PC-3 (cell line): ENCODE data around the gene IP6K1. TPM values are rescaled to one million over a fixed set of nuclear protein-coding genes. Genes with fewer than 3 reads are reported as not detected.

Experiments
- ATAC-seq: fragments of 200-7000 bp; cut with Tn5 transposase; 2 replicates; pipeline ENCODE4 v1.9.1; 2020; ENCODE audit warnings: mild to moderate bottlenecking, moderate library complexity
- BruUV-seq: library from RNA; stranded (reverse); fragments of 400-500 nt; replicated peaks from 2 replicates; lab custom pipeline; 2021; lab: Mats Ljungman, UMichigan
- CTCF ChIA-PET: fragments of 300-600 bp; sonication (Branson Sonifier 250); formaldehyde crosslinking; loops from one replicate; lab custom pipeline; 2022; ENCODE audit warnings: antibody characterized with exemption; lab: Charles Lee
- POLR2A ChIA-PET: fragments of 300-600 bp; sonication (Branson Sonifier 250); formaldehyde crosslinking; loops from one replicate; lab custom pipeline; 2022; ENCODE audit warnings: antibody characterized with exemption; ENCODE audit not compliant: unreplicated experiment; lab: Charles Lee
- DNase-seq: peaks from one replicate; pipeline ENCODE4 v3.0.0-alpha.2; 2015
- H2AFZ ChIP-seq: fragments of 300-600 bp; sonication (generic); 2 replicates; pipeline ENCODE4 v1.6.0; 2016; ENCODE audit warnings: antibody characterized with exemption, low read length
- H3F3A ChIP-seq: fragments of 300-600 bp; sonication (generic); one replicate; pipeline ENCODE4 v1.6.0; 2017; ENCODE audit warnings: antibody characterized with exemption, low read length, control low read depth, mild to moderate bottlenecking; ENCODE audit not compliant: unreplicated experiment
- H3K27ac ChIP-seq: fragments of 300-600 bp; sonication (generic); 2 replicates; pipeline ENCODE4 v1.5.1; 2016; ENCODE audit warnings: mild to moderate bottlenecking, low read length
- H3K27me3 ChIP-seq: fragments of 300-600 bp; sonication (generic); 2 replicates; pipeline ENCODE4 v1.6.1; 2016; ENCODE audit warnings: low read length, mixed read lengths
- H3K36me3 ChIP-seq: fragments of 300-600 bp; sonication (generic); 2 replicates; pipeline ENCODE4 v1.6.1; 2016; ENCODE audit warnings: low read depth, mixed run types, low read length, mixed read lengths
- H3K4me1 ChIP-seq: fragments of 300-600 bp; sonication (generic); 2 replicates; pipeline ENCODE4 v1.5.1; 2016; ENCODE audit warnings: low read length; ENCODE audit not compliant: insufficient read depth
- H3K4me2 ChIP-seq: fragments of 300-600 bp; sonication (generic); 2 replicates; pipeline ENCODE4 v1.6.0; 2016; ENCODE audit warnings: low read length
- H3K4me3 ChIP-seq: fragments of 300-600 bp; sonication (generic); 2 replicates; pipeline ENCODE4 v1.5.1; 2016; ENCODE audit warnings: mild to moderate bottlenecking, low read length, mixed read lengths
- H3K79me2 ChIP-seq: fragments of 300-600 bp; sonication (generic); 2 replicates; pipeline ENCODE4 v1.6.1; 2017; ENCODE audit warnings: low read length, mixed read lengths
- H3K9ac ChIP-seq: fragments of 300-600 bp; sonication (generic); 2 replicates; pipeline ENCODE4 v1.6.0; 2016; ENCODE audit warnings: mild to moderate bottlenecking, low read length
- H3K9me2 ChIP-seq: fragments of 300-600 bp; sonication (generic); replicated peaks from 2 replicates; pipeline ENCODE4 v1.6.1; 2016; ENCODE audit warnings: mixed run types, low read length, mixed read lengths
- H3K9me3 ChIP-seq: fragments of 300-600 bp; sonication (generic); 2 replicates; pipeline ENCODE4 v1.6.1; 2016; ENCODE audit warnings: low read length, mixed read lengths
- H4K20me1 ChIP-seq: fragments of 300-600 bp; sonication (generic); 2 replicates; pipeline ENCODE4 v1.6.1; 2016; ENCODE audit warnings: low read length, mixed read lengths
- EZH2 ChIP-seq: fragments of 300-600 bp; sonication (generic); IDR thresholded peaks from one replicate; pipeline ENCODE4 v1.6.1; 2017; ENCODE audit warnings: antibody characterized with exemption, mild to moderate bottlenecking, low read length; ENCODE audit not compliant: unreplicated experiment
- EZH2phosphoT487 ChIP-seq: fragments of 300-600 bp; sonication (generic); IDR thresholded peaks from 2 replicates; pipeline ENCODE4 v1.6.1; 2018; ENCODE audit warnings: mild to moderate bottlenecking, antibody characterized with exemption, low read length, borderline replicate concordance
- intact Hi-C: fragments of 100-400 bp; cut with micrococcal nuclease; formaldehyde crosslinking; loops from 2 replicates; pipeline ENCODE4 v1.9.0; 2023
- total RNA-seq: library from RNA; depleted of rRNA; stranded (reverse); fragments of >200 nt; gene quantifications from 2 replicates; pipeline ENCODE4 v1.2.3, GENCODE V29; 2014
- TF ChIP-seq, protein P1 (sequence below): fragments of 300-600 bp; sonication (generic); conservative IDR thresholded peaks from 2 replicates; pipeline ENCODE4 v1.5.1; 2017; ENCODE audit warnings: antibody characterized with exemption, low read depth, mild to moderate bottlenecking, low read length

The IP6K1 gene
- total RNA-seq, 1 experiment from 2014 or later, result 50.3 TPM

DNA sequence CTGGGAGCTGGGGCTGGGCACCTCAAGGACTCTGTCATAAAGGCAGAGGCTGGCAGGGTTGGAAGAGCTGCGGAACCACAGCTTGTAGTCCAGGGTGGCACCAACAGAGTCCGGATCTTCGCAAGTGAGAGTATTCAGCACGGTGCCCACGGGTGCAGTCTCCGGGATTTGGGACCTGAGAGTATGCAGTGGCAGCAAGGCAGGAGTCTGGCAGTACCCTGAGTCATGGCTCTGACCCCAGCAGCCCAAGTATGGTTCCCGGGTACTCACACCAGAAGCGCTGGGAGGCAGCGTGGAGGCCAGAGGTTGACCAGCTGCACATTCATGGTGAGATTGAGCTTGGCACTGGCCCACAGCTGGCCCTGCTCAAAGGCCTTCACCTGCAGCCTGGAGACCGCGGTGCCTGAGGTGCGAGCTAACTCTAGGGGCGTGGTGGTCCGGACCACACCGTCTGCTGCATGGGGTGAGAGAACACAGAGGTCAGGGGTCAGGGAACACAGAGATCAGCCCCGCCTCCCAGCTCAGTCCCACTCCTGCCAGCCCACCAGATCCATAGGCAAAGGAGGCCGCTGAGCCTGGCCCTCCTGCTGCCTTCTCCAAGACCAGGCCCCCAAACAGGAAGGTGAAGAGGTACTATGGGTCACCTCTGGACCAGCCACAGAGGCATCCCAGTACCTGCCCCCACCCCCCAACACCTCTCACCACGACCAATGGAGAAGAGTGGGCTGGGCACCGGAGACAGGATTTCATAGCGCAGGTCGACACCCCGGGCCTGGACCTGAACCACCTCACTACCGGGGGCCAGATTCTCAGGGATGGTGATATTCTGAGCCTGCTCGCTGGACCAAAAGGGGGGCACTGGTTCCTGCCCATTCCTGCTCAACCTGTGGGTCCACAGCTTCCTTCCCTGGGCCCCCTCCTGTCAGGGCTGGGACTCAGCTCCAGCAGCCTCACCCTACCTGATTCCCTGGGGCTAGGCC is 8.9 kb upstream of the IP6K1 start:
- no peaks in the 10 kb centered on the region for H3K36me3 ChIP-seq
- CTCF ChIA-PET, result no interaction called here
- H4K20me1 ChIP-seq, result no peaks in the 10 kb centered on the region
- no peak overlapping the region for H3K4me2 ChIP-seq
- no peak for DNase-seq
- H3K4me1 ChIP-seq, result peaks cover 11% of the 10 kb centered on the region
- H3F3A ChIP-seq, result no peaks in the 10 kb centered on the region
- H3K27me3 ChIP-seq, result no peaks in the 10 kb centered on the region
- H3K4me3 ChIP-seq, result no peak overlapping the region
- no TSS peak for BruUV-seq
- POLR2A ChIA-PET, result interaction anchor here (0.5 kb wide), 1 partner anchor 108 kb away, joined by 4 read pairs; no protein-coding TSS in a partner anchor
- no peak overlapping the region for H3K27ac ChIP-seq
- H3K9me2 ChIP-seq, result no peaks in the 10 kb centered on the region
- H3K9ac ChIP-seq, result no peak overlapping the region
- no peaks in the 10 kb centered on the region for H3K9me3 ChIP-seq
- no peak for TF ChIP-seq EZH2phosphoT487
- TF ChIP-seq, protein P1, sequence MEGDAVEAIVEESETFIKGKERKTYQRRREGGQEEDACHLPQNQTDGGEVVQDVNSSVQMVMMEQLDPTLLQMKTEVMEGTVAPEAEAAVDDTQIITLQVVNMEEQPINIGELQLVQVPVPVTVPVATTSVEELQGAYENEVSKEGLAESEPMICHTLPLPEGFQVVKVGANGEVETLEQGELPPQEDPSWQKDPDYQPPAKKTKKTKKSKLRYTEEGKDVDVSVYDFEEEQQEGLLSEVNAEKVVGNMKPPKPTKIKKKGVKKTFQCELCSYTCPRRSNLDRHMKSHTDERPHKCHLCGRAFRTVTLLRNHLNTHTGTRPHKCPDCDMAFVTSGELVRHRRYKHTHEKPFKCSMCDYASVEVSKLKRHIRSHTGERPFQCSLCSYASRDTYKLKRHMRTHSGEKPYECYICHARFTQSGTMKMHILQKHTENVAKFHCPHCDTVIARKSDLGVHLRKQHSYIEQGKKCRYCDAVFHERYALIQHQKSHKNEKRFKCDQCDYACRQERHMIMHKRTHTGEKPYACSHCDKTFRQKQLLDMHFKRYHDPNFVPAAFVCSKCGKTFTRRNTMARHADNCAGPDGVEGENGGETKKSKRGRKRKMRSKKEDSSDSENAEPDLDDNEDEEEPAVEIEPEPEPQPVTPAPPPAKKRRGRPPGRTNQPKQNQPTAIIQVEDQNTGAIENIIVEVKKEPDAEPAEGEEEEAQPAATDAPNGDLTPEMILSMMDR, result no peak
- TF ChIP-seq EZH2, result no peak
- intact Hi-C loops, result no loop called here
- ATAC-seq, result no peak
- H2AFZ ChIP-seq, result no peak overlapping the region
- no peaks in the 10 kb centered on the region for H3K79me2 ChIP-seq

DNA sequence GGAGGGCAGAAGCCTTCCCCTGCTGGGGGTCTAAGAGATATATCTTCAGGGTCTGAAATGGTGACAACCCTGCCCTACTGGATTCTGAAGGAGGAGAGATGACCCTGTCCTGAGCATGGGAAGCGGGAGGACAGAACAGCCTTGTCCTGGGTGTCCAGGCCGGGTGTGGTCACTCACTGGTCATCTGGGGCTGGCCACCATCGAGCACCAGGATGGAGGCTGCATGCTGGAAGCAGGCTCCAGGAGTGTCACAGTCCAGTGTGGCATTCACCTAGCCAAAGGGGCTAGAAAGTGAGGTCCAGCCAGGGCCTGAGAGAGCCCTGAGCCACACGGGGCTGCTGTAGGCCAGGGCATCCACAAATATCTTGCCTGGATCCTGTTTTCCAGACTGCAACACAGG is 8.1 kb upstream of the IP6K1 start:
- Histone ChIP-seq H3K36me3 (no peaks in the 10 kb centered on the region), H3K4me1 (peaks cover 4% of the 10 kb centered on the region), H3K27ac (no peak overlapping the region), H3F3A (no peaks in the 10 kb centered on the region), H4K20me1 (no peaks in the 10 kb centered on the region), H3K27me3 (no peaks in the 10 kb centered on the region), H3K9ac (no peak overlapping the region), H2AFZ (no peak overlapping the region), H3K79me2 (no peaks in the 10 kb centered on the region), H3K9me2 (no peaks in the 10 kb centered on the region), H3K4me2 (no peak overlapping the region), H3K9me3 (no peaks in the 10 kb centered on the region), H3K4me3 (no peak overlapping the region)
- ATAC-seq (no peak), DNase-seq (no peak)
- no TSS peak for BruUV-seq
- ChIA-PET CTCF (no interaction called here), POLR2A (interaction anchor here (0.5 kb wide), 1 partner anchor 108 kb away, joined by 4 read pairs; no protein-coding TSS in a partner anchor)
- intact Hi-C loops, result no loop called here
- TF ChIP-seq, protein P1, result no peak
- no peak for TF ChIP-seq EZH2phosphoT487
